Measurements from ENCODE around the gene DCLK2.
A peak's percentile ranks its signal among the peaks of the same experiment; 100 is the strongest.

The DCLK2 gene

DNA sequence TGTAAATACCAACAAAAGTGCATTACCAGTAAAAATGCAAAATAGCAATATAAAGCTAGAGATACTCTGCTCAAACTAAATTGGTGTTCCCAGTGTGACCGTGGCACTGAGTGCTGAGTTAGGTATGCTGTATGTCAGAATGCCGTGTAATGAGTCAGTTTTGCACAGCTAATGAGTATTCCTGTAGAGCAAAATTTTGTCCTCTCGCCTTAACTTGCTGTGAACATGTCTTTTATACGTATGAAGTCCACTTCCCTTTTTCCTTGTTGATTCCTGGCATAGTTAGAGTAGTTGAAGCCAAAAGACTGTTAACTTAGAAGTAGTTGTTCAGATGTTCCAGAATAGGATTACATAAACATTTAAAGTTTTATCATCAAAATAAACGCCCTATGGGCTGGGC is 11.5 kb downstream of the DCLK2 start:
- H2BK120ac ChIP-seq (ENCODE audit: low read depth, low read length), result no peak overlapping the region
- H3K4ac ChIP-seq (ENCODE audit: low read depth in 1 of 2, low read length in 2 of 2), result no peak overlapping the region
- no peak overlapping the region for H3K23ac ChIP-seq (ENCODE audit: low read length in 2 of 2)
- H2BK12ac ChIP-seq (ENCODE audit: low read length in 2 of 2), result no peak overlapping the region
- H2AFZ ChIP-seq (ENCODE audit: low read depth, low read length), result no peak overlapping the region
- DNase-seq, result peak; percentile 44
- H2BK15ac ChIP-seq (ENCODE audit: low read depth, poor library complexity, severe bottlenecking), result no peak overlapping the region
- H2AK5ac ChIP-seq (ENCODE audit: low read length, severe bottlenecking), result no peak overlapping the region
- H3K36me3 ChIP-seq (ENCODE audit: control insufficient read depth in 1 of 2, insufficient read depth in 2 of 2, low read depth in 1 of 2, low read length in 2 of 2), result no peaks in the 10 kb centered on the region
- no peak overlapping the region for H3K27ac ChIP-seq (ENCODE audit: low read length, poor library complexity, severe bottlenecking)
- no peak overlapping the region for H3K4me2 ChIP-seq (ENCODE audit: low read length, poor library complexity, severe bottlenecking)
- no peaks in the 10 kb centered on the region for H3K27me3 ChIP-seq (ENCODE audit: control insufficient read depth in 1 of 2, insufficient read depth in 1 of 2, low read length in 2 of 2)
- no peak overlapping the region for H2BK5ac ChIP-seq (ENCODE audit: low read depth, low read length, poor library complexity, severe bottlenecking)
- H3K18ac ChIP-seq (ENCODE audit: low read depth in 1 of 2, low read length in 2 of 2), result no peak overlapping the region
- H4K91ac ChIP-seq (ENCODE audit: low read length), result no peak overlapping the region
- no peak overlapping the region for H3K14ac ChIP-seq (ENCODE audit: low read length in 2 of 2)
- H3K79me1 ChIP-seq (replicated peaks; ENCODE audit: low read length, poor library complexity, severe bottlenecking), result peaks cover 24% of the 10 kb centered on the region
- no peaks in the 10 kb centered on the region for H3K9me3 ChIP-seq (ENCODE audit: control insufficient read depth, low read length)
- H3K9ac ChIP-seq (ENCODE audit: low read length), result no peak overlapping the region
- H4K8ac ChIP-seq (ENCODE audit: low read length), result no peak overlapping the region
- WGBS, result 84% methylated on average over 4 of the region's 5 CpGs
- H3K4me1 ChIP-seq (ENCODE audit: control insufficient read depth, insufficient read depth, low read depth, low read length), result no peaks in the 10 kb centered on the region
- no peak overlapping the region for H3K4me3 ChIP-seq (ENCODE audit: insufficient read depth in 1 of 2, low read depth in 1 of 2, low read length in 2 of 2)

DNA sequence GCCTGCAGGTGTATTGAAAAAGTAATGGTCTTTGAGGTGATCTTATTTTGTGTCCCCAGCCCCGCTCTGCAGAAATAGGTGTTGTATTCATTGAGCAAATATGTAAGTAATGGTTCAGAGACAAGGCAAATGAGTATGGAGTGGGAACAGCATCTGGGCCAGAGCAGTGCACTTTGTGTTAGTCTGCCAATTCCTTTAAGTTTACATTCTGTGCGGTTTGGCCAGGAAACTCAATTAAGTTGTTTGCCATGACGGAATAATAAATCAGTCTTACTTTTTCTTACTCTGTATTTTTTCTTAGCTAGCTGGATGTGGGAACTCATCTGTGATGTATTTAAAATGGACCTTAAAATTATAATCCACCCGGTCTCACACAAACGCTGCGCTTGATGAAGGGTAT is 12.6 kb downstream of the DCLK2 start:
- H4K91ac ChIP-seq (ENCODE audit: low read length), result no peak overlapping the region

GRCh38 chr4:150094676-150095075 is 16.4 kb downstream of the DCLK2 start:
- no peak overlapping the region for H3K4me2 ChIP-seq (ENCODE audit: low read length, poor library complexity, severe bottlenecking)
- H3K18ac ChIP-seq (ENCODE audit: low read depth in 1 of 2, low read length in 2 of 2), result no peak overlapping the region
- H3K27ac ChIP-seq (ENCODE audit: low read length, poor library complexity, severe bottlenecking), result no peak overlapping the region
- DNase-seq, result no peak
- no peak overlapping the region for H2AFZ ChIP-seq (ENCODE audit: low read depth, low read length)
- H4K8ac ChIP-seq (ENCODE audit: low read length), result no peak overlapping the region
- H3K79me1 ChIP-seq (replicated peaks; ENCODE audit: low read length, poor library complexity, severe bottlenecking), result peaks cover 28% of the 10 kb centered on the region
- H3K27me3 ChIP-seq (ENCODE audit: control insufficient read depth in 1 of 2, insufficient read depth in 1 of 2, low read length in 2 of 2), result no peaks in the 10 kb centered on the region
- H3K14ac ChIP-seq (ENCODE audit: low read length in 2 of 2), result no peak overlapping the region
- no peak overlapping the region for H2AK5ac ChIP-seq (ENCODE audit: low read length, severe bottlenecking)
- 89% methylated on average over 1 of the region's 1 CpG for WGBS
- no peaks in the 10 kb centered on the region for H3K36me3 ChIP-seq (ENCODE audit: control insufficient read depth in 1 of 2, insufficient read depth in 2 of 2, low read depth in 1 of 2, low read length in 2 of 2)
- no peak overlapping the region for H2BK15ac ChIP-seq (ENCODE audit: low read depth, poor library complexity, severe bottlenecking)
- H3K4me3 ChIP-seq (ENCODE audit: insufficient read depth in 1 of 2, low read depth in 1 of 2, low read length in 2 of 2), result no peak overlapping the region
- no peak overlapping the region for H2BK12ac ChIP-seq (ENCODE audit: low read length in 2 of 2)
- no peak overlapping the region for H2BK5ac ChIP-seq (ENCODE audit: low read depth, low read length, poor library complexity, severe bottlenecking)
- no peak overlapping the region for H3K4ac ChIP-seq (ENCODE audit: low read depth in 1 of 2, low read length in 2 of 2)
- H3K9ac ChIP-seq (ENCODE audit: low read length), result no peak overlapping the region
- no peak overlapping the region for H2BK120ac ChIP-seq (ENCODE audit: low read depth, low read length)
- no peak overlapping the region for H3K23ac ChIP-seq (ENCODE audit: low read length in 2 of 2)
- H3K9me3 ChIP-seq (ENCODE audit: control insufficient read depth, low read length), result no peaks in the 10 kb centered on the region
- H4K91ac ChIP-seq (ENCODE audit: low read length), result no peak overlapping the region
- H3K4me1 ChIP-seq (ENCODE audit: control insufficient read depth, insufficient read depth, low read depth, low read length), result no peaks in the 10 kb centered on the region

More for the DNA sequence above, 12.6 kb downstream of the DCLK2 start:
- Histone ChIP-seq H3K27ac (ENCODE audit: low read length, poor library complexity, severe bottlenecking) (no peak overlapping the region), H3K9ac (ENCODE audit: low read length) (no peak overlapping the region), H4K8ac (ENCODE audit: low read length) (no peak overlapping the region), H3K14ac (ENCODE audit: low read length in 2 of 2) (no peak overlapping the region), H3K4me2 (ENCODE audit: low read length, poor library complexity, severe bottlenecking) (no peak overlapping the region), H3K79me1 (replicated peaks; ENCODE audit: low read length, poor library complexity, severe bottlenecking) (peaks cover 22% of the 10 kb centered on the region), H2BK15ac (ENCODE audit: low read depth, poor library complexity, severe bottlenecking) (no peak overlapping the region), H3K4ac (ENCODE audit: low read depth in 1 of 2, low read length in 2 of 2) (no peak overlapping the region), H2AFZ (ENCODE audit: low read depth, low read length) (no peak overlapping the region), H3K36me3 (ENCODE audit: control insufficient read depth in 1 of 2, insufficient read depth in 2 of 2, low read depth in 1 of 2, low read length in 2 of 2) (no peaks in the 10 kb centered on the region), H3K9me3 (ENCODE audit: control insufficient read depth, low read length) (no peaks in the 10 kb centered on the region), H3K4me3 (ENCODE audit: insufficient read depth in 1 of 2, low read depth in 1 of 2, low read length in 2 of 2) (no peak overlapping the region), H3K23ac (ENCODE audit: low read length in 2 of 2) (no peak overlapping the region), H3K18ac (ENCODE audit: low read depth in 1 of 2, low read length in 2 of 2) (peak overlapping the region in 1 of 2 experiments; percentile 40), H3K27me3 (ENCODE audit: control insufficient read depth in 1 of 2, insufficient read depth in 1 of 2, low read length in 2 of 2) (no peaks in the 10 kb centered on the region), H3K4me1 (ENCODE audit: control insufficient read depth, insufficient read depth, low read depth, low read length) (no peaks in the 10 kb centered on the region), H2BK12ac (ENCODE audit: low read length in 2 of 2) (no peak overlapping the region), H2BK120ac (ENCODE audit: low read depth, low read length) (no peak overlapping the region), H2BK5ac (ENCODE audit: low read depth, low read length, poor library complexity, severe bottlenecking) (no peak overlapping the region), H2AK5ac (ENCODE audit: low read length, severe bottlenecking) (no peak overlapping the region)
- peak; percentile 78 for DNase-seq
- 66% methylated on average over 4 of the region's 6 CpGs for WGBS

GRCh38 chr4:150096625-150097024 is 18.4 kb downstream of the DCLK2 start:
- Histone ChIP-seq H3K9me3 (ENCODE audit: control insufficient read depth, low read length) (no peaks in the 10 kb centered on the region), H3K4ac (ENCODE audit: low read depth in 1 of 2, low read length in 2 of 2) (no peak overlapping the region), H3K18ac (ENCODE audit: low read depth in 1 of 2, low read length in 2 of 2) (no peak overlapping the region), H2BK15ac (ENCODE audit: low read depth, poor library complexity, severe bottlenecking) (no peak overlapping the region), H2BK12ac (ENCODE audit: low read length in 2 of 2) (no peak overlapping the region), H3K14ac (ENCODE audit: low read length in 2 of 2) (no peak overlapping the region), H3K27me3 (ENCODE audit: control insufficient read depth in 1 of 2, insufficient read depth in 1 of 2, low read length in 2 of 2) (no peaks in the 10 kb centered on the region), H2AK5ac (ENCODE audit: low read length, severe bottlenecking) (no peak overlapping the region), H3K9ac (ENCODE audit: low read length) (no peak overlapping the region), H3K4me3 (ENCODE audit: insufficient read depth in 1 of 2, low read depth in 1 of 2, low read length in 2 of 2) (no peak overlapping the region), H2AFZ (ENCODE audit: low read depth, low read length) (no peak overlapping the region), H4K91ac (ENCODE audit: low read length) (no peak overlapping the region), H2BK5ac (ENCODE audit: low read depth, low read length, poor library complexity, severe bottlenecking) (no peak overlapping the region), H3K36me3 (ENCODE audit: control insufficient read depth in 1 of 2, insufficient read depth in 2 of 2, low read depth in 1 of 2, low read length in 2 of 2) (no peaks in the 10 kb centered on the region), H3K4me1 (ENCODE audit: control insufficient read depth, insufficient read depth, low read depth, low read length) (no peaks in the 10 kb centered on the region), H3K4me2 (ENCODE audit: low read length, poor library complexity, severe bottlenecking) (no peak overlapping the region), H3K79me1 (replicated peaks; ENCODE audit: low read length, poor library complexity, severe bottlenecking) (peaks cover 24% of the 10 kb centered on the region), H3K27ac (ENCODE audit: low read length, poor library complexity, severe bottlenecking) (no peak overlapping the region), H3K23ac (ENCODE audit: low read length in 2 of 2) (no peak overlapping the region), H4K8ac (ENCODE audit: low read length) (no peak overlapping the region), H2BK120ac (ENCODE audit: low read depth, low read length) (no peak overlapping the region)
- DNase-seq, result no peak
- whole genome bisulfite sequencing, result 98% methylated on average over 3 of the region's 3 CpGs
